ENCODE measurements around the gene DCHS1.

The DCHS1 gene

DNA sequence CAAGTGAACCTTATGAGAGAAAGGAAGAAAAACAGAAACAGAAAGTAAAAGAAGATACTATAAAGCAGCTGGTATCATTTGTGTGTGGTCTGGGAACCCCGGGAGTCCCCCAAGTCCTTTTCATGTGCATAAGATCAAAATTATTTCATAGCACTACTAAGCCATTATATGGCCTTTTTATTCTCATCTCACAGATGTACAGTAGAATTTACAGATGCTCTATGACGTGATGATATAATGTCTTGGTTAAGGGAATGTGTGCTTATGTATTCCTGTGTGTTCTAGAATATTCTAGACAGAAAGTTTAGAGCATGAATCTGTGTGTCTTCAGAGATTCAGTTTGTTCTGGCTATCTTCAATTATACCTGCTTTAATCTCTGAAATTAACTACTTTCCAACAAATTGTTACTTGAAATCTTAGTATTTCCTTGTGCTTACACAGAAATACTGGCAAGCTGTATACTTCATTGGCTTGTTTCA is 27.8 kb downstream of the DCHS1 start:
- no peak for DNase-seq (ENCODE audit: low spot score)

DNA sequence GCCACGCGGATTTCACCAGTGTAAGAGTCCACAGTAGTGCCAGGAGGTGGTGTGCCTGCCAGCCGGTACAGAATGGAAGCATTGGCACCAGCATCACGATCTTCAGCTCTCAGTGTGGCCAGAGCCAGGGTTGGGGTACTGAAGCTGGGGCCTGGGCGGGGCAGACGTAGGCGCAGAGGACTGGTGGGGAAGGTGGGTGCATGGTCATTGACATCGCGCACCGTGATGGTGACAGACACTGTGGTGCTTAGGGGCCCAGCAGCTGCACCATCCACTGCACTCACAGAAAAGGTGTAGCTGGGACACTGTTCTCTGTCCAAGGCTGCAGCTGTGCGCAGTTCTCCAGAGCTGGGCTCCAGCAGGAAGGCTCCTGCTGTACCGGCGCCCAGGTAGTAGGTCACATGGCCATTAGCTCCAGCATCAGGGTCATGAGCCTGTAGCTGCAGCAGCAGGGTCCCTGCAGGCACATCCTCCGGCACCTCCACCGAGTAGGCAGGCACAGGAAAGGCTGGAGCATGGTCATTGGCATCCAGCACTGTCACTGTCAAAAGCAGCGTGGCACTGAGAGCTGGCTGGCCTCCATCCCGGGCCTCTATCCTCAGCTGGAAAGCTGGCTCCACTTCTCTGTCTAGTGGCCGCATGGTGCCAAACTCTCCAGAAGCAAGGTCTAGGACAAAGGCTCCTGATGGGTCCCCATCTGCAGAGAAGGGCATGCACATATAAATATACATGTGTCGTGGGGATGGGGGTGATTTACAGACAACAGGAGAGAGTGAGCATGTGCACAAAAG is 28.4 kb downstream of the DCHS1 start:
- no peak for DNase-seq (ENCODE audit: low spot score)

DNA sequence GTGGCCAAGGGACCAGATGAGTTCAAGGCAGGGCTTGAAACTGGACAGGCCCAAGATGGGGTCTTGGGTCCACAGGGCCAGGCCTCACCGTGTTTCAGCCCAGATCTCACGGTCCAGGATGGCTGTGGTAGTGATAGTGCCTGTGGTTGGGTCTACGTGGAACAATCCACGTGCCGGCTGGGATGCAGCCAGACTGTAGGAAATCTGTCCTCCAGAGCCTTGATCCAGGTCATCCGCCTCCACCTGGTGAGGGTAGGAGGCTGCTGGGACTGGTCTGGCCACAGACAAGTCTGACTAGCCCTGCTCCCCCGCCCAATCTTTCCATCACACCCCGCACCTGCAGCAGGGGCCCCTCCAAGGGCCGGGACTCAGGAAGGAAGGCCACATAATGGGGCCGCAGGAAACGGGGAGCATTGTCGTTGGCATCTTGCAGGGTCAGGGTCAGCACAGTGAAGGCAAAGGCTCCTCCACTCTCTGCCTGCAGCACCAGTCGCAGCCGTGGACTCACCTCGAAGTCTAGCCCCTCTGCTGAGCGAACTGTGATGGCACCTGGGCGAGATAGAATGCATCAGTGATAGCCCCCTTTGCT is 29.7 kb downstream of the DCHS1 start:
- no peak for DNase-seq (ENCODE audit: low spot score)

DNA sequence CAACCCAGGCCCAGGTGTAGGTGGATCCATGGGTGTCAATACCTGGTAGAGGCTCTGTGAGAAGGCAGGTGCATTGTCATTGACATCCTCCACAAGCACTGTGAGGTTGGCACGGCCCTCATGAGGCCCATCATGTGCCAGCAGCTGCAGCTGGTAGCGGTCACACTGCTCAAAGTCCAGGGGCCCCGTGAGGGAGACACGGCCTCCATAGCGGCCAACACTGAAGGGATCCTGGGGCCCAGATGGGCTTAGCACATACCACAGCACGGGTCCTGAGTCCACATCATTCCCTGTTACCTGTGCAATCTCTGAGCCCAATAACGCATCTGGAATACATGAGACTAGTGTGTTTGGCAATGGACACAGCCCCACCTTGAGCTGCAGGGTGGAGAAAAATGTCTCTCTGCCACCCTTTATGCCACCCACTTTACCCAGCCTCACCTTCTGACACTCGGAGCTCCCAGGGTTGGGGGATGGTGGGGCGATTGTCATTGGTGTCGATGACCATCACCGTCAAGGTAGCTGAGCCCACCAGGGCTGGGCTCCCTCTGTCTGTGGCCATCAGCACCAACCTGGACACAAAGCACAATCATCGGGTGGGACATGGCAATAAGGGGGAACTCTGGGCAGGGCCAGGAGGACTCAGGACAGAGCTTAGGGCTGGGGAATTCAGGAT is 30.3 kb downstream of the DCHS1 start:
- no peak for DNase-seq (ENCODE audit: low spot score)

DNA sequence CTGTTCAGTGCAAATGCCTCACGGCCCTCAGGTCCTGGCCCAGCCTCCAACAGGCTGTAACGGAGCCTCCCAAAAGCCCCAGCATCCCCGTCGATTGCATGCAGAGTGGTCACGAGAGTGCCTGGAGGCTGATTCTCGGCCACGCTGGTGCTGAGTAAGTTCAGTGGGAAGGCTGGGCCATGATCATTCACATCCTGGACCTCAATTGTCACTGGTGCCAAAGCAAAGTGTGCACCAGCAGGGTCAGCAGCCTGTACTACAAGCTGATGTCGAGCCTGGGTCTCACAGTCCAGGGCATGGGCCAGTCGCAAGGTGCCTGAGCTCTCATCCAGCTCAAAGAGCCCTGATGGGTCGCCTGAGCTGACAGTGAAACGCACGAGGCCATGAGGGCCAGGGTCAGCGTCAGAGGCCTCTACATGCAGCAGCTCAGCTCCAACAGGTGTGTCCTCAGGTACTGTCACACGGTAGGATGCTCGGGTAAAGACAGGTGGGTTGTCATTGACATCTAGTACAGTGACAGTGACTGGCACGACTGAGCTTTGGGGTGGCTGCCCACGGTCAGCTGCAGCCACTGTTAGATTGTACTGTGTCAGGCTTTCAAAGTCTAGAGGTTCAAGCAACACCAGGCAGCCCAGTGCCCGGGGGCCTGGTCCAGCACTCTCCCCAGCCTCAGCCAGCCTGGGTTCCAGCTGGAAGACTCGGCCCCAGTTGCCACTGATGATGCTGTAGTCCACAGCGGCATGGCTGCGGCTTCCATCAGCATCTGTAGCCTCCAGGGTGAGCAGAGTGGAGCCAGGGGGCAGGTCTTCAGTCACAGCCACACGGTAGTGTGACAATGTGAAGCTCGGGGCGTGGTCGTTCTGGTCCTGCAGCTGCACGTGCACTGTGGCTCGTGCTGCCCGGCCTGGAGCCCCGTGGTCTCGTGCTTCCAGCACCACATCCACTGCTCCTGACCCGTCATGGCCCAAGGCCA is 31.9 kb downstream of the DCHS1 start:
- no peak for DNase-seq (ENCODE audit: low spot score)

DNA sequence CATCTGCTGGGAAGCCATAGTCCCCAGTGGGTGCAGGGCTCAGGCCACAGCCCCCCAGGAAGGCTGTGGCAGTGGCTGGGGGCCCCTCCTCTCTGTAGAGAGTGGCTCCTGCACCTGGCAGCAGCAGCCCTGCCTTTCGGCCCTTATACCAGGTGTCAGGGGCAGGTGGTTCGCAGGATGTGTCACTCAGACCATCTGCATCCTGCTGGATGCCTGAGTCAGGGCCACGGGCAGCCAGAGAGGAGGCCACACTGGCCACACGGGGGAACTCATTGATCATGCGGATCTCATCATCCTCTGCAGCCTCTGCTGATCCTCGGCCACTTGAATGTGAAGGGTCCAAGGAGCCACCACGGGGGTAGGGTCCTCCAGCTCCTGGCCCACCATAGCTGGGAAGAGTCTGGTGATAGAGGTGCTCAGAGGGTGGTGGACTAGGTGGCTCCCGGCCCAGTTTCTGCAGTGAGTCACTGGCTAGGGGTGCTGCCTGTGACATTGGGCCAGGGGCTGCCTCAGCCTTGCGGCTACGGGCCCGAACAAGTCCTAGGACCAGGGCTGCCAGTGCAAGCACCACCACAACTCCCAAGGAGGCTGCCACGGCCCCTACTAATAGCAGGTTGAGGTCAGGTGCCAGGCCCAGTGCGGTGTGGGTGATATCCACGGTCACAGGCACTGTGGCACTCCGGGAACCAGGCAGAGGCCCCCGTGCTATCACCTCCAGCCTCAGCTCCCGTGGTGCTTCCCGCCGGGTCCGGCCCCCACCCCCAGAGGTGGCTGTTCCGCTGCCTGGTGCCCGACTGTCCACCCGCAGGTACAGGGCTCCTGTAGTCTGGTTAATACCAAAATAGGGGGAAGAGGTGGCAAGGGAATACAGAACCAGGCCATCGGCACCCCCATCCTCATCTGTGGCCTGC is 33.1 kb downstream of the DCHS1 start:
- DNase-seq (ENCODE audit: low spot score): no peak

DNA sequence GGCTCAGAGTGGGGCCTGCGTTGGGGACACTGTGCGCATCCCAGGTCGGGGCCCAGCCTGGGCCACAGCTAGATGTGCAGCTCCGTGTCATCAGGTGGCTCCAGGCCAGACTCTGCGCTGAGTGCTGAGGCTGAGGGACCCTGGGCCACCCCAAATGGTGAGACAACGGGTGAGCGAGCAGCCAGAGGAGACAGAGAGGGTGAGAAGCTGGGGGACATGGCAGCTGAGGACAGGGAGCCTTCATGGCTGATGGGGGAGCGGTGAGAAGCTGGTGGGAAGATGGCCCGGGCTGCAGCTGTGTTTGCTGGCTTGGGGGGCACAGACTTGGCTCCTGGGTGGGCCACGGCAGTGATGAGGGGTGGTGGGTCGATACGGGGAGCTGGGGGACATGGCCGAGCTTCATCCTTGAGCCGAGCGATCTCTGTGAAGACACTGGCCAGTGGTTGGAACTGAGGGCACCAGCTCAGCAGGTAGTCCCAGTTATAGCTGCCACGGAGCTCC is 33.8 kb downstream of the DCHS1 start:
- no peak for DNase-seq (ENCODE audit: low spot score)

DNA sequence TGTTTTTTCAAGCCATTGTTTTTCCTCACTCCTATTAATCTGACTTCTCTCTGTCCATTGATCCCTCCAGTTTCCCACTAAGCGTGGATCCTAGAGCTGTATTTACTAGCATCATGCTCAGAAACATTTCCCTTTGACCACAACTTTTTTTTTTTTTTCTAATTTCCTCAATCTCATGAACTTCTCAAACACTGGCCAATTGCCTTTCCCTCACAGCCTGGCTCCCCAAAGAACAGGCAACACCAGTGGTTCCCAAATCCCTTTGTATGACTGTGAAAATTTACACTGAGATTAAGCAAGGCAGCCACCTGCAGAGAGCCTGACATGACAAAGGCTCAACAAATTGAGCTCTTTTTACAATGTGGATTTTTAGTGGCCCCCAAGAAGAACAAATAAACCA is 35.0 kb downstream of the DCHS1 start:
- no peak for DNase-seq (ENCODE audit: low spot score)

DNA sequence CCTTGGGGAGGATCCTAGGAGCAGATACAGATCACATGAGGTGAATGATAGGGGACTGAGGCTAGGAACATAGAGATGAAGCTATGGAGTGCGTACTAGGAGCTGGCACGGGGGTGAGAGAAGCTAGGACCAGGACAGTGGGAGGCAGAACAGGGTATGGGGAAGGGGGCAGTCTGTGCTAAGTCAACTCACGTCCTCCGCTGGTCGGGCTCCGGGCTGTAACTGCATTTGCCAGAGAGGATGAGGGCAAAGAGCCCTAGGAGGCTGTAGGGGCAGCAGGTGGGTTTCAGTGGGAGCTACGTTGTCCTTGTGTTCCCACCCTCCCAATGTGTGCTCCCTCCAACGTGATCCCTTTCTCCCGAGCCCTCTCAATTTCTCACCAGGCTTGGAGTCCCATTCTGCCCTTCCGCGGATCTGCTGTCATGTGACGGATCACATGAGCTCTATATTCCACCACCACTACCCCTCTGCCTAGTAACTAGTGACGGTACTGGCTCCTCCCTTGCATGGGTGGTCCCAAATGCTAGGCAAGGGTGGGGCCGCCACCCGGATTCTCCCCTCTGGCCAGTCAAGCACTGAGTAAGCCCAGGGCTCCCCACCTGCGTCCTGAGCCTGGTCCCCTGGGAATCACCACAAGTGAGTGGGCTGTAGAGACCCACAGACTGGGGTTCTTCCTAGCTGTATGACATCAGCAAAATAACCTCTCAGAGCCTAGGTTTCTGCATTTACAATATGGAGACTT is 36.4 kb downstream of the DCHS1 start, which contains the start of gene TPP1:
Gene TPP1, minus strand, starts transcription at position 419 of the 742 bp plus-strand sequence. Its CDS starts 22 bp downstream, at position 397.
- peak; percentile 97 for DNase-seq (ENCODE audit: low spot score)

DNA sequence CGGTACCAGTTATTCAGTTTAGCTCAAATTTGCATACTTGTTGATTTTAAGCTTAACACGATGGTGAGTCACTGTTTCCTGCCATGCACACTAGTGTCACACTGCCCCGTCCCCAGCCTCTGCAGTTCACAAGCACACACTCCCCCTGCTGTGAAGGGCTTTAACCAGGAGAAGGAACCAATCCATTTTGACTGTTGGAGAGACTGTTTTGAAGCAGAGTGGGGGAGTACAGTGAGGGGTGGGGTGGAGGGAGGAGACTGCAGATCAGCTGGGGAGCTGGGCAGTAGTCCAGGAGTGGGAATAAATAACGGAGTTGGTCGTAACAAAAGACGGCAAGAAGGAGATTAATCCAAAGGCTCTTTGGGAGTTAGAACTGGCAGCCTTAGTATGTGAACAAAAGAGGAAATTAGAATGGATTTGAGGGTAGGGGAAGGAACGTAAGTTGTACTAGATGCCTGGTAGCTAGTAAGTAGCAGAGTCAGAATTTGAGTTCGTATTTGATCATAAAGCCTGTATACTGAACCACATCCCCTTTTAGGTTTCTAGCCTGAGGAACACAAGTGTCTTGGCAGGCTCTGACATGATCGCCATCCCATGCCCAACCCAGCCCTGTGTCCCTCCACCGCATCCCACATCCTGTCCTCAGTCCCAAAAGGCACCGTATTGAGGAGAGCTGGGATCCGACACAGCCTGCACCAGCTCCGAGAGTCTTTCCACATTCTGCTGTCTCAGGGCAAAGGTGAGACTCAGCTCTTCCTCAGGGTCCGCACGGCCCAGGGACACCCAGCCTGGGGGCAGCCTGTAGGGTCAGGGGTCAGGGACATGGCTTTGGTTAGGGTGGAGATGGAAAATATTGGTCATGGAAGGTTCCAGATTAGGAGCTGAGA is 37.2 kb downstream of the DCHS1 start:
- no peak for DNase-seq (ENCODE audit: low spot score)

DNA sequence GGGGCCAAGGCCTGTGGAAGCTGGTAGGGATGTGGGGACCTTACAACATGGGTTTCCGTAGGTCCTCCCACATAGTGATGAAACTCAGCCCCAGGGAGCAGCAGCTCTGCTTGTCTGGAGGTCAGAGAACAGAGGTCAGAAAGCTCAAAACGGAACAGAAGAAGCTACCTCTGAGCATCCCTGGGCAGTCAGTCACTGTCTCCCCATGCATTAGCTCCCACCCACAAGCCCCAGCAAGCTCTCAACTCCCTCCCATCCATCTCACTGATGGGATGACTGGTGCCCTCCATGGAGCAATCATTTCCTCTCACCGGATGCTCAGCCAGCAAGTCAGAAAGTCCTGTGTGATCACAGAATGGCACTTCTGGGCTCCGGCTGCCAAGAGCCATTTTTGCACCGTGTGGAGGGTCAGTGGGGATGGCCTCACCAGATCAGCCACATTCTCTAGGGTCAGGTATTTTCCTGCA is 38.3 kb downstream of the DCHS1 start:
- no peak for DNase-seq (ENCODE audit: low spot score)

DNA sequence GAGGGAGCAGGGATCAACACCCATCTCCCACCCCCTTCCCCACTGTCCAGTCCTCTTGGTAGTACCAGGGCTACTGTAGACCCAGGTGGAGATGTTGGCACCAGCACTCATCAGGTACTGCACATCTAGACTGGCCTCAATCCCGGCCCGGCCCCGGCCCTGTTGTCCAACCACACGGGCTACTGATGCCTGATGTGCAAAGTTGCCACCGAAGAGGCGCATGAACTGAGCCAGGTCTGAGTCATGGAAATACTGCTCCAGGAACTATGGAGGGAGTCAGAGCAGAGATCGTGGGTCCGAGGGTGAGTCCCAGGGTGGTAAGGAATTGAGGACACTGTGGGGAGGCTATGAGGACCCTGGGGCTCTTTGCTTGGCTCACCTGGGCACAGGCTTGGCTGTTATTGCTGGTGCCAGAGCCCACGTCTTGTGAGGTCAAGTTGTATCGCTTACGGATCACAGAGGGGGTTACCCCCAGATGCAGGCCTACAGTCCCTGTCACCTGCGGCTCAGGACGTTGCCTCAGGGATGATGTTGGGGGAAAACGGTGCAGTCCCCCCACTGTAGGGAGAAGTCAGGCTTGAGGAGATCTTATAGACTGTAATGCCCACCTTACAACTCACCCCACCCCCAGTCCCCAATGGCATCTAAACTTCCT is 38.9 kb downstream of the DCHS1 start:
- no peak for DNase-seq (ENCODE audit: low spot score)

DNA sequence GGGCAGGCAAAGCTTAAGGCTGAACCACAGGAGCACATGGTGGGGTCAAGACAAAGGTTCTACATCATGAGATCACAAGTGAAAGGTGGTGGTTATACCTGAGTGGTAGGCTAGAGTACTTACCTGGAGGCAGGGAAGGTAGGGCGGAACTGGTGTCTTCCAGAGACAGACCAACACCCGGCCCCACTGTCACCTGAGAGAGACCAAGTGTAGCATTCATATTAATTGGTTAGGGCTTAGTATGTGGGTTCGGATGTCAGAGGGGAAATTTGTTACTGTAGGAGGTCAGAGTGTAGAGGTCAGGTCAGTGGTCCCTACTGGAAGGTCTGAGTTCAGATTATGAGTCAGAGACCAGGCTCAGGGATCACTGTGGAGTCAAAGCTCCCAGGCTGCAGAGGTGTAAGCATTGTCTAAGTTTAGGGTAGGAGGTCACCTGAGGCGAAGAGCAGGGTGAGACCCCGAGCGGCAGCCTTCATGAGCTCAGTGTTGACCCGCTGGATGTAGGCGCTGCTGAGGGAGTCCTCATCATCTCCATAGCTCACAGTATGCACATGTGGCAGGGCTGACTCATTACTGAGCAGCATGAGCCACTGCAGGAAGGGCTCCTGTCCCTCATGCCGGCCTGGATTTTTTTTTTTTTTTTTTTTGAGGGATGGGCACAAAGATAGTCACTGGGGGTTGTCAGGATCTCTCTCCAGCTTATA is 39.6 kb downstream of the DCHS1 start:
- DNase-seq (ENCODE audit: low spot score): no peak

DNA sequence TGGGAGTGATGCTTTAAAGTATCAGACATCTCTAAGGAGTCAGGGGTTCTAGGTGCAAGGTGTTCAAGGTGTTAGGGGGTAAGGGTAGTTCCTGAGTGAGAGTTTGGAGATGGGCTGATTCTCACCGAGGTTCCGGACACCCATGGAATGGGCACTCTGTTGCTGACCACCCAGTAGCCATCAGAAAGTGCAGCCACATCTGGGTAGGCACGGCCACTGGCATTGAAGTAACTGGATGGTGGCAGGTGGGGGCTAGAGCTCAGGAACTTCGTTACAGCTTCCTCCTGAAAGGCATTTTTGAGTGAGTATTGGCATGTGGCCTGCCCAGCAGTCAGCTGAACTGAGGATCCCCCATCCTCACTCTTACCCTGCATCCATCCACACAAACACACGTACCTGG is 40.6 kb downstream of the DCHS1 start:
- no peak for DNase-seq (ENCODE audit: low spot score)

DNA sequence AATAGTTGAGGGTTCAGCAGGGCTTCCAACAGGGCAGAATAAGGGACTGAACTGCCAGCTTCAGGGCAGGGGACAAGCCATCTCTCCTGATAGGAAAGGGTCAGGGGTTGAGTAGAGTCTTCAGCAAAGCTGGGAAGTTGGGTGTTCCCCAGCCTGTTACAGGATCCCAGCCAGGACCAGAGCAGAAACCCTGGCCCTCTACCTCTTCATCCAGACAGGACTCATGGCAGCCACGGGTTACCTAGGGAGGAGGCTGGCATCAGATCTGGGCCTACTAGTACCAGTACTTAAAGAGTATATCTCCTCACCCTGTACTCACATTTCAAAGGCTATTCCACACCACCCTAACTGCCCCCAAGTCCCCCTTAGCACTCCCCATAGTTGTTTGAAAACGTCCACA is 41.2 kb downstream of the DCHS1 start:
- DNase-seq (ENCODE audit: low spot score): no peak

DNA sequence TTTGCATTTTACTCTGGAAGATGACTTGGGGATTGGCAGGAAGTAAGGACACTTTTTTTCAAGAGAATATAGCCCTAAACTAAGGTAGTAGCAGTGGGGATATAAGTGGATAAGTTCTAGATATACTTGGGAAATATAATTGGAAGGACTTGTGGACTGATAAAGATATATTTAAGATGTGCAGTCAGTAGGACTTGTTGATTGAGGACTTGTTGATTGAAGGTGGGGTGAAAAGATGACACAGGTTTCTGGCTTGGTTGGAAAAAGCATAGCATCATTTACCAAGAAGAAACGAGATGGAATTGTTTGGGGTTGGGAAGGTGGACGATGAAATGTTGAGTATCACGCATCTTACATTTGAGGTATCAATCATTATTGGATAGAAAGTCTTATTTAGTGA is 42.1 kb downstream of the DCHS1 start:
- no peak for DNase-seq (ENCODE audit: low spot score)

DNA sequence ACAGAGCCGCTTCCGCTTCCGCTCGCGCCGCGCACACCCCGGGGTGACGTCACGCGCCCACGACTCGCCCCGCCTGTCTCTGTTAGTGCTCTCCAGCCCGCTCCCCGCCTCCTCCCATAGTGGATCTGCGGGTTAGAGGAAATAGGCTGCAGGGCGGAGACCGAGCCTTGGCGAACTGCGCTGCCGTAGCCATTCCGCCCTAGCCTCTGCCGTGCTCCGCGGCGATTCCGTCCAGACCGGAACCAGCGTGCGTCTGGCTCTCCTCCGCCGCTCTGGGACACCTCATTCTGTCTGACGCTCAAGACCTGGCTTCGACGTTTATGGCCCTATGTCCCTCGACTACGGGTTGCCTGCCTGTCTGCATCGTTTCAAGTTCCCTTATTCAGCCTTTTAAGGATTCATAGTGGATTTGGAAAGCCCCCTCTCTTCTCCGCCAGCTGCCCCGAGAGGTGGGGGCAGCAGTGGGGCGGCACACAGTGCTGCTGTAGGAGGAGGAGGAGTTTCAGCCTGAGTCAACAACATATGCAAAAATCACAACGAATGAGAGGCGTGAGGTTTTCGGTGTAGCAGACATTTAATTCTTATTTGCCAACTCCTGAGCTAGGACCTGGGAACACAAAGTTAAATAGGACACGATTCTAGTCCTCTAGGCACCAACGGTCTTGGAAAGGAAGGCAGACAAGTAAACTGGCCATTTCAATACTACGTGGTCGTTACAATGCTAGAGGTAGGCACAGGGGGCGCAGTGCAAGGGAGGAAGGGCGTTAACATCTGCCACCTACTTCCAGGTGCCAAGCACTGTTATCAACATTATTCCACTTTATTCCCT is 43.2 kb downstream of the DCHS1 start, which contains the start of gene TAF10:
Gene TAF10, minus strand, starts transcription at position 4 of the 829 bp plus-strand sequence. CDS start 27 bp downstream, outside the sequence.
- peak; percentile 80 for DNase-seq (ENCODE audit: low spot score)

Measured in HuH-7.5 (cell line).